A549 treated with Mapracorat at 1 μM for 4 hours (cell line): ENCODE results near the gene SERPINA7. TPM values are rescaled to one million over a fixed set of nuclear protein-coding genes. Genes with fewer than 3 reads are reported as not detected.

Experiments used
- total RNA-seq: library from RNA; stranded (reverse); fragments of 200-300 nt; extraction: Qiagen RNA extraction; gene quantifications from 5 replicates; pipeline ENCODE4 v1.2.3, GENCODE V29; 2022

Gene SERPINA7
- total RNA-seq, result not detected in 5 replicates

GRCh38 chrX:106038625-106039024 lies at the start of gene SERPINA7:
Gene SERPINA7, minus strand, starts transcription at chrX:106038727. Its CDS starts 1,669 bp downstream, at chrX:106037058.

Other genes starting within 250 kb of the SERPINA7 start
- not detected in 5 replicates for gene NRK, start 216.2 kb downstream of the SERPINA7 start, total RNA-seq
- not detected in 5 replicates for gene PWWP3B, start 129.6 kb upstream of the SERPINA7 start, total RNA-seq